Right lung (tissue), 5 donors: Measurements from ENCODE around the gene FAHD1. TPM values are rescaled to one million over a fixed set of nuclear protein-coding genes. Genes with fewer than 3 reads are reported as not detected.

Source experiments
- DNase-seq, 2 donors: peaks; one replicate each; pipeline ENCODE4 v3.0.0-alpha.2; 2013
- polyA plus RNA-seq, 5 donors: library from polyadenylated mRNA; unstranded; fragments of 120-200 nt; gene quantifications; one replicate each; pipeline versions ENCODE4 v1.2.1 to v1.2.3, GENCODE V29; 2013; ENCODE audit warnings: inconsistent platforms in 1 of 5, low replicate concordance in 1 of 5; ENCODE audit not compliant: insufficient read length in 5 of 5, insufficient read depth in 1 of 5

The FAHD1 gene
- polyA plus RNA-seq, 5 donors = 16.2 to 25.2 (median 16.9) TPM

- no peak for DNase-seq
Observed at GRCh38 chr16:1877804-1878203, 50.8 kb downstream of the FAHD1 start.

GRCh38 chr16:1878256-1878655 is 51.2 kb downstream of the FAHD1 start:
- DNase-seq = no peak

Other genes starting within 250 kb of the FAHD1 start
- 10 to 100 TPM; 26.8 to 36.6 (median 28.8) TPM for gene IFT140, start 215.1 kb upstream of the FAHD1 start, polyA plus RNA-seq
- gene CRAMP1, start 214.8 kb upstream of the FAHD1 start, polyA plus RNA-seq = 10 to 100 TPM; 19.7 to 27.7 (median 24.5) TPM
- gene JPT2, start 148.9 kb upstream of the FAHD1 start, polyA plus RNA-seq = 10 to 100 TPM; 64.2 to 77.3 (median 73.7) TPM
- 10 to 100 TPM; 45.3 to 74.0 (median 61.9) TPM for gene MAPK8IP3, start 121.0 kb upstream of the FAHD1 start, polyA plus RNA-seq
- 10 to 100 TPM; 16.6 to 56.6 (median 30.3) TPM for gene NME3, start 55.7 kb upstream of the FAHD1 start, polyA plus RNA-seq
- 10 to 100 TPM in 1 of 5 donors, 1 to 10 TPM in 4; 6.7 to 10.5 (median 7.8) TPM for gene EME2, start 54.4 kb upstream of the FAHD1 start, polyA plus RNA-seq
- gene MRPS34, start 54.1 kb upstream of the FAHD1 start, polyA plus RNA-seq = 10 to 100 TPM; 51.5 to 82.1 (median 57.4) TPM
- 10 to 100 TPM; 24.0 to 47.3 (median 35.9) TPM for gene SPSB3, start 44.6 kb upstream of the FAHD1 start, polyA plus RNA-seq
- gene NUBP2, start 44.2 kb upstream of the FAHD1 start, polyA plus RNA-seq = 10 to 100 TPM; 26.4 to 71.8 (median 40.8) TPM
- 1 to 10 TPM; 1.1 to 4.2 (median 2.4) TPM for gene IGFALS, start 33.5 kb upstream of the FAHD1 start, polyA plus RNA-seq
- 10 to 100 TPM; 20.1 to 32.2 (median 26.6) TPM for gene HAGH, start 381 bp upstream of the FAHD1 start, polyA plus RNA-seq
- under 1 TPM; 0.23 to 0.86 (median 0.51) TPM for gene MEIOB, start 45.0 kb downstream of the FAHD1 start, polyA plus RNA-seq
- gene HS3ST6, start 91.2 kb downstream of the FAHD1 start, polyA plus RNA-seq = under 1 TPM; 0.09 to 0.40 (median 0.18) TPM
- gene MSRB1, start 116.0 kb downstream of the FAHD1 start, polyA plus RNA-seq = 10 to 100 TPM; 11.8 to 22.8 (median 14.9) TPM
- 1 to 10 TPM in 1 of 5 donors, under 1 TPM in 4; 0.05 to 2.0 (median 0.18) TPM for gene RPL3L, start 127.5 kb downstream of the FAHD1 start, polyA plus RNA-seq
- 100 to 1,000 TPM in 1 of 5 donors, 10 to 100 TPM in 4; 78.0 to 123 (median 87.7) TPM for gene NDUFB10, start 132.3 kb downstream of the FAHD1 start, polyA plus RNA-seq
- 1,000 to 10,000 TPM; 2,201 to 2,837 (median 2,396) TPM for gene RPS2, start 137.6 kb downstream of the FAHD1 start, polyA plus RNA-seq
- gene RNF151, start 139.7 kb downstream of the FAHD1 start, polyA plus RNA-seq = under 1 TPM in 1 of 5 donors, not detected in 4; 0.13 TPM
- 10 to 100 TPM; 22.8 to 42.3 (median 28.9) TPM for gene TBL3, start 144.8 kb downstream of the FAHD1 start, polyA plus RNA-seq
- under 1 TPM in 4 of 5 donors, not detected in 1; 0.18 to 0.57 (median 0.39) TPM for gene NOXO1, start 154.3 kb downstream of the FAHD1 start, polyA plus RNA-seq
- gene GFER, start 157.0 kb downstream of the FAHD1 start, polyA plus RNA-seq = 10 to 100 TPM; 17.0 to 28.1 (median 21.1) TPM
- gene SYNGR3, start 162.8 kb downstream of the FAHD1 start, polyA plus RNA-seq = under 1 TPM; 0.46 to 0.80 (median 0.65) TPM
- 10 to 100 TPM; 11.9 to 32.1 (median 19.9) TPM for gene ZNF598, start 182.6 kb downstream of the FAHD1 start, polyA plus RNA-seq
- gene NPW, start 192.6 kb downstream of the FAHD1 start, polyA plus RNA-seq = 1 to 10 TPM; 1.1 to 7.9 (median 2.3) TPM
- gene NHERF2, start 199.7 kb downstream of the FAHD1 start, polyA plus RNA-seq = 100 to 1,000 TPM in 2 of 5 donors, 10 to 100 TPM in 3; 63.1 to 196 (median 91.8) TPM
- 10 to 100 TPM; 21.0 to 41.2 (median 26.9) TPM for gene NTHL1, start 220.6 kb downstream of the FAHD1 start, polyA plus RNA-seq
- 100 to 1,000 TPM; 100 to 149 (median 120) TPM for gene TSC2, start 220.8 kb downstream of the FAHD1 start, polyA plus RNA-seq